ENCODE data around the gene HILPDA. TPM values are rescaled to one million over a fixed set of nuclear protein-coding genes. Genes with fewer than 3 reads are reported as not detected.

HILPDA gene
- total RNA-seq, 1 donor from 2014 or later: 8.9 TPM

DNA sequence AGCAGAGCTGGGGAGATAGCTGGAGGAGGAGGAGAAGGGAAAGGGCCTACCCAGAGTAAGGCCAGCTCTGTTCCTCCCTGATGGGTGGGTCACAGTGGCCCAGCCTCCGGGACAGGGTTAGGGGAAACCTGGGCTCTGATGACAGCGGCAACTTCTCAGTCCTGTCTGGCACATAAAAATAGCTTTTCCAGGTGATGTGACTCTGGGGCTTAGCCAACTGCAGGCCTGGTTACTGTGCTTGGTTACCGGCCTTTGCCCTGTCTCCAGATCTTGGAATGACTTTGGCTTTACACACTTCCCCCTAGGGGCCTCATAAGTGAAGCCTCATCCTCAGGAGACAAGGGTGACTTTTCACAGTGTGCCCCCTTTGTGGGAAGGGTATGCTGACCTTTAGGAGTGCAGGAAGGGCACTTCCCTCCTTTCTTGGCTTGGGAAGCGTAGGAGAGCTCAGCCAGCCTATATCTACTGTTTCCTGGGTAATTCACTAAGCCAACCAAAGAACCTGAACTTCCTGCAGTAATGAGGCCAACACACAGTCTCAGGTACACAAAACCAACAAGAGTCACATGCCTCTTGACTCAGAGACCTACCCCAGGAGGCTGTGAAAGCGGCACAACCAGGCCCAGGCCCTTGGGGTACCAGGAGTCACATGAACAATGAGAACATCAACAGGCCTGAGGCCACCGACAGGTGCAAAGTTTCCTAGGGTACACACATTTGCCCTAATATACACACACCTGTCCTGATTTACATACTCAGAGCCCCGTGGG, 11.7 kb upstream of the HILPDA start:
- intact Hi-C loops (cut with DNase I): no loop called here
- Histone ChIP-seq H3K4me3 (no peak overlapping the region), H3K27ac (no peak overlapping the region), H3K9me3 (no peaks in the 10 kb centered on the region), H3K27me3 (no peaks in the 10 kb centered on the region), H3K36me3 (no peaks in the 10 kb centered on the region), H3K4me1 (no peaks in the 10 kb centered on the region)
- DNase-seq: no peak
- TF ChIP-seq, protein P1, sequence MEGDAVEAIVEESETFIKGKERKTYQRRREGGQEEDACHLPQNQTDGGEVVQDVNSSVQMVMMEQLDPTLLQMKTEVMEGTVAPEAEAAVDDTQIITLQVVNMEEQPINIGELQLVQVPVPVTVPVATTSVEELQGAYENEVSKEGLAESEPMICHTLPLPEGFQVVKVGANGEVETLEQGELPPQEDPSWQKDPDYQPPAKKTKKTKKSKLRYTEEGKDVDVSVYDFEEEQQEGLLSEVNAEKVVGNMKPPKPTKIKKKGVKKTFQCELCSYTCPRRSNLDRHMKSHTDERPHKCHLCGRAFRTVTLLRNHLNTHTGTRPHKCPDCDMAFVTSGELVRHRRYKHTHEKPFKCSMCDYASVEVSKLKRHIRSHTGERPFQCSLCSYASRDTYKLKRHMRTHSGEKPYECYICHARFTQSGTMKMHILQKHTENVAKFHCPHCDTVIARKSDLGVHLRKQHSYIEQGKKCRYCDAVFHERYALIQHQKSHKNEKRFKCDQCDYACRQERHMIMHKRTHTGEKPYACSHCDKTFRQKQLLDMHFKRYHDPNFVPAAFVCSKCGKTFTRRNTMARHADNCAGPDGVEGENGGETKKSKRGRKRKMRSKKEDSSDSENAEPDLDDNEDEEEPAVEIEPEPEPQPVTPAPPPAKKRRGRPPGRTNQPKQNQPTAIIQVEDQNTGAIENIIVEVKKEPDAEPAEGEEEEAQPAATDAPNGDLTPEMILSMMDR (IDR thresholded peaks at IDR 0.05): no peak
- peak; percentile 17 for ATAC-seq

GRCh38 chr7:128446306-128446705, 9.4 kb upstream of the HILPDA start:
- Histone ChIP-seq H3K36me3 (no peaks in the 10 kb centered on the region), H3K27me3 (no peaks in the 10 kb centered on the region), H3K9me3 (no peaks in the 10 kb centered on the region), H3K4me1 (no peaks in the 10 kb centered on the region), H3K4me3 (no peak overlapping the region), H3K27ac (no peak overlapping the region)
- DNase-seq: no peak
- intact Hi-C loops (cut with DNase I): no loop called here
- TF ChIP-seq, protein P1 (IDR thresholded peaks at IDR 0.05): no peak
- no peak for ATAC-seq

DNA sequence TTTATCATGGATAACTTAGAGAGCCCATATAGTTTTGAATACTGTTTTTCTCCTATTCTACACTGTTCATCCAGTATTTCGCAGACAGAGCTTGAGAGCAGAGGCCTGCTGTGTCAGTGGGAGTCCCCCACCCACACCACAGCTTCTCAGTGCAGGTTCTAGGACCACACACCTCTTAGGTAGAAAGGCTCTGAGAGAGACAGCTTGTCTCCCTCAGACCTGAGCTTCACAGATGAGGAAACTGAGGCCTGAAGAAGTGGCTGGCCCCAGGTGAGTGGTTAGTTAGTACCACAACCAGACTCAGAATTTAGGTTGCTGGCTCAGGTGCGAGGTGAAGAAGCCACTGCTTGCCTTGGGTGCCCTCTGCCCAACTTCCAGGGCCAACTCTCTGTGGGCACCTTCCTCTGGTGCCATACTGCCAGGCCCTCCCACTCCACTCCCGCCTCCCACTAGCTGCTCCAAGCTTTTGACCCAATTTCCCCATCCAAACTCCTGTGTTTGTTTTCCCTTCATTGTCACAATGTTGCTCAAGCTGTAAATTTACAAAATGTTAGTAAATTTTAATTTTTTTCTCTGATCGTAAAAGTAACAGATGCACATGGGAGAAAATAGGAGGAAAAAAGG, 7.6 kb upstream of the HILPDA start:
- intact Hi-C loops (cut with DNase I): no loop called here
- peak; percentile 59 for ATAC-seq
- DNase-seq: no peak

DNA sequence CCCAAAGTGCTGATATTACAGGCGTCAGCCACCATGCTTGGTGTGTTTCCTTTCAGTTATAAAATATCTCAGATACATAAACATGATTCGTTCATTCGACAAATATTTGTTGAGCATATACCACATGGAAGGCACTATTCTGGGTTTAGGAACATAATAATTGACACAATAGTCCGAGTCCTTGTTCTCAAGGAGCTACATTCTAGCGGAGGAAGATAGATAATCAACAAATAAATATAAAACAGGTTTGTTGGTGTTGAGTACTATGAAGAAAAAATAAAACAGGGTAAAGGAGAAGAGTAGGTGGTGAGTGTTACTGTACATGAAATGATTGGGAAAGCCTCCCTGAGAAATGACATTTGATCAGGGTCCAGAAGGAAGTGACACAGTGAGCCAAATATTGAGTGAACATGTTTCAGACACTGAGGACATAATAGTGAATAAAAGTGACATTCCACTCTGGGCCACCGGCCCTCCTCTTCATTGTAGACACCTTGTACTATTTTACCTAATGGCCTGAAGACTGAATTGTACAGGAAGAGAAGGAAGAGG, 6.9 kb upstream of the HILPDA start:
- intact Hi-C loops (cut with DNase I): no loop called here
- peak overlapping the region; percentile 4 for H3K27ac ChIP-seq

More for the DNA sequence above, 7.6 kb upstream of the HILPDA start:
- Histone ChIP-seq H3K4me1 (no peaks in the 10 kb centered on the region), H3K27ac (peak overlapping the region; percentile 4), H3K9me3 (no peaks in the 10 kb centered on the region), H3K4me3 (no peak overlapping the region), H3K27me3 (no peaks in the 10 kb centered on the region), H3K36me3 (no peaks in the 10 kb centered on the region)
- TF ChIP-seq, protein P1 (IDR thresholded peaks at IDR 0.05): no peak

DNA sequence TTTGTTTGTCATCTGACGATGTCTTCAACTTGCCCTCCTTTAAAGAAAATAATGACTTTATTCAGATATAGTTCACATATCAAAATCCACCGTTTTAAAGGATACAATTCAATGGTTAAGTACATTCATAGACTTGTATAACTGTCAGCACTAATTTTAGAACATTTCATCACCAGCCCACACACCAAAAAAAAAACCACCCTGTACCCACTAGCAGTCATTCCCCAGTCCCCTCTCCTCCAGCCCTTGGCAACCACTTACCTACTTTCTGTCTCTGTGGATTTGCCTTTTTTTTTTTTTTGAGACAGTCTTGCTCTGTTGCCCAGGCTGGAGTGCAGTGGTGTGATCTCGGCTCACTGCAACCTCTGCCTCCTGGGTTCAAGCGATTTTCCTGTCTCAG, 5.3 kb upstream of the HILPDA start:
- Histone ChIP-seq H3K4me1 (peaks cover 19% of the 10 kb centered on the region), H3K36me3 (no peaks in the 10 kb centered on the region), H3K4me3 (no peak overlapping the region), H3K27me3 (no peaks in the 10 kb centered on the region), H3K9me3 (no peaks in the 10 kb centered on the region), H3K27ac (no peak overlapping the region)
- TF ChIP-seq, protein P1 (IDR thresholded peaks at IDR 0.05): no peak
- DNase-seq (no peak), ATAC-seq (peak; percentile 63)
- intact Hi-C loops (cut with DNase I): no loop called here

More for the DNA sequence above, 6.9 kb upstream of the HILPDA start:
- no peaks in the 10 kb centered on the region for H3K27me3 ChIP-seq
- DNase-seq: no peak
- ATAC-seq: peak; percentile 75
- TF ChIP-seq, protein P1 (IDR thresholded peaks at IDR 0.05): no peak
- H3K4me1 ChIP-seq: peaks cover 4% of the 10 kb centered on the region
- no peak overlapping the region for H3K4me3 ChIP-seq
- H3K36me3 ChIP-seq: no peaks in the 10 kb centered on the region
- H3K9me3 ChIP-seq: no peaks in the 10 kb centered on the region

All from upper lobe of right lung (tissue), 1 donor.